Caco-2 (cell line): ENCODE data around the gene ACADM. TPM values are rescaled to one million over a fixed set of nuclear protein-coding genes. Genes with fewer than 3 reads are reported as not detected.

ENCODE experiments used
- BruUV-seq: library from RNA; stranded (reverse); fragments of 400-500 nt; replicated peaks from 2 replicates; lab custom pipeline; 2021; lab: Mats Ljungman, UMichigan
- CTCF ChIA-PET: fragments of 300-600 bp; sonication (Branson Sonifier 250); formaldehyde crosslinking; loops from one replicate; lab custom pipeline; 2022; ENCODE audit warnings: antibody characterized with exemption; lab: Charles Lee
- POLR2A ChIA-PET: fragments of 300-600 bp; sonication (Branson Sonifier 250); formaldehyde crosslinking; loops from one replicate; lab custom pipeline; 2022; ENCODE audit warnings: antibody characterized with exemption; lab: Charles Lee
- DNase-seq, 2 experiments: peaks; one replicate each; pipeline versions ENCODE4 v3.0.0 to v3.0.0-alpha.2; 2020 to 2022
- H3K27me3 ChIP-seq: replicated peaks from 2 replicates; pipeline ENCODE4 v1.6.0; 2011; ENCODE audit warnings: low read length; ENCODE audit not compliant: control insufficient read depth, insufficient read depth
- H3K36me3 ChIP-seq: 2 replicates; pipeline ENCODE4 v1.5.1; 2011; ENCODE audit warnings: low read length; ENCODE audit not compliant: control insufficient read depth, insufficient read depth
- H3K4me1 ChIP-seq: fragments of 250-450 bp; sonication (Bioruptor Pico); 2 replicates; pipeline ENCODE4 v1.5.1; 2020; ENCODE audit warnings: mild to moderate bottlenecking
- H3K4me3 ChIP-seq: 2 replicates; pipeline ENCODE4 v1.5.1; 2011; ENCODE audit warnings: low read depth, mild to moderate bottlenecking, control low read depth, low read length
- H3K9me3 ChIP-seq: fragments of 250-450 bp; sonication (Bioruptor Pico); 2 replicates; pipeline ENCODE4 v1.5.1; 2020; ENCODE audit warnings: mild to moderate bottlenecking, moderate library complexity
- H3K27ac Mint-ChIP-seq: one replicate; pipeline ENCODE4 v1.8.0; 2022; ENCODE audit warnings: mixed read lengths; ENCODE audit not compliant: unreplicated experiment
- H3K27me3 Mint-ChIP-seq: one replicate; pipeline ENCODE4 v1.8.0; 2022; ENCODE audit warnings: mixed read lengths; ENCODE audit not compliant: insufficient read depth, unreplicated experiment
- H3K36me3 Mint-ChIP-seq: one replicate; pipeline ENCODE4 v1.8.0; 2022; ENCODE audit warnings: mild to moderate bottlenecking, mixed read lengths; ENCODE audit not compliant: insufficient read depth, unreplicated experiment
- H3K4me1 Mint-ChIP-seq: one replicate; pipeline ENCODE4 v1.8.0; 2022; ENCODE audit warnings: low read depth, mixed read lengths; ENCODE audit not compliant: unreplicated experiment
- H3K4me3 Mint-ChIP-seq: one replicate; pipeline ENCODE4 v1.8.0; 2022; ENCODE audit warnings: mild to moderate bottlenecking, moderate library complexity, mixed read lengths; ENCODE audit not compliant: unreplicated experiment
- H3K9me3 Mint-ChIP-seq: one replicate; pipeline ENCODE4 v1.8.0; 2022; ENCODE audit warnings: mixed read lengths; ENCODE audit not compliant: unreplicated experiment
- CTCF ChIP-seq, 2 experiments: fragments of 200-600 bp in 1 of 2; IDR thresholded peaks; 1 replicate in 1 of 2; 2 replicates in 1 of 2; pipeline versions ENCODE4 v1.5.1 to v1.8.0; 2011 to 2022; ENCODE audit warnings: antibody characterized with exemption in 1 of 2, control low read depth in 1 of 2, inconsistent platforms in 1 of 2, low read depth in 1 of 2, low read length in 1 of 2, mild to moderate bottlenecking in 1 of 2, moderate library complexity in 1 of 2; ENCODE audit not compliant: insufficient read depth in 1 of 2, severe bottlenecking in 1 of 2, unreplicated experiment in 1 of 2
- intact Hi-C: fragments of 100-400 bp; cut with micrococcal nuclease; formaldehyde crosslinking; loops from one replicate; pipeline ENCODE4 v1.10.0; 2022; ENCODE audit not compliant: unreplicated experiment
- total RNA-seq: library from RNA; stranded (reverse); gene quantifications from 2 replicates; pipeline ENCODE4 v1.2.3, GENCODE V29; 2022

The ACADM gene
- total RNA-seq, 1 experiment from 2014 or later: 44.4 TPM

GRCh38 chr1:75786901-75787493, 62.5 kb downstream of the ACADM start:
- no peak for TF ChIP-seq CTCF (IDR thresholded peaks at IDR 0.05; ENCODE audit: insufficient read depth in 1 of 2, low read depth in 1 of 2, low read length in 1 of 2, severe bottlenecking in 1 of 2, unreplicated experiment in 1 of 2)
- DNase-seq: no peak
- no peaks in the 10 kb centered on the region for H3K9me3 ChIP-seq
- intact Hi-C loops: loop anchor here (2.0 to 10.0 kb wide), 4 partner anchors 55 to 522 kb away; partner anchors contain the start of gene ACADM
- H3K27ac Mint-ChIP-seq: peak overlapping the region; percentile 97
- H3K36me3 Mint-ChIP-seq: peaks cover 62% of the 10 kb centered on the region
- H3K4me1 Mint-ChIP-seq: peaks cover 6% of the 10 kb centered on the region
- peak overlapping the region; percentile 60 for H3K4me3 ChIP-seq
- H3K4me1 ChIP-seq: peaks cover 24% of the 10 kb centered on the region
- CTCF ChIA-PET: no interaction called here
- no TSS peak for BruUV-seq
- no peaks in the 10 kb centered on the region for H3K27me3 Mint-ChIP-seq
- no peaks in the 10 kb centered on the region; the same call in 1 of the 2 replicates for H3K36me3 ChIP-seq
- H3K27me3 ChIP-seq: no peaks in the 10 kb centered on the region
- POLR2A ChIA-PET: no interaction called here
- no peaks in the 10 kb centered on the region for H3K9me3 Mint-ChIP-seq
- peak overlapping the region; percentile 98 for H3K4me3 Mint-ChIP-seq

GRCh38 chr1:75787524-75787923, 63.0 kb downstream of the ACADM start:
- Histone ChIP-seq H3K36me3 (no peaks in the 10 kb centered on the region; the same call in 1 of the 2 replicates), H3K4me3 (peak overlapping the region; percentile 60), H3K27me3 (no peaks in the 10 kb centered on the region), H3K9me3 (no peaks in the 10 kb centered on the region), H3K4me1 (peaks cover 24% of the 10 kb centered on the region)
- peaks cover 68% of the 10 kb centered on the region for H3K36me3 Mint-ChIP-seq
- ChIA-PET CTCF (no interaction called here), POLR2A (no interaction called here)
- no peak for DNase-seq
- BruUV-seq: no TSS peak
- no peak for TF ChIP-seq CTCF (IDR thresholded peaks at IDR 0.05; ENCODE audit: insufficient read depth in 1 of 2, low read depth in 1 of 2, low read length in 1 of 2, severe bottlenecking in 1 of 2, unreplicated experiment in 1 of 2)
- H3K4me1 Mint-ChIP-seq: peaks cover 6% of the 10 kb centered on the region
- H3K27ac Mint-ChIP-seq: peak overlapping the region; percentile 97
- H3K9me3 Mint-ChIP-seq: no peaks in the 10 kb centered on the region
- no peaks in the 10 kb centered on the region for H3K27me3 Mint-ChIP-seq
- intact Hi-C loops: loop anchor here (2.0 to 10.0 kb wide), 4 partner anchors 55 to 523 kb away; partner anchors contain the start of gene ACADM
- H3K4me3 Mint-ChIP-seq: peak overlapping the region; percentile 98

GRCh38 chr1:75789988-75790387, 65.5 kb downstream of the ACADM start:
- Mint-ChIP-seq H3K4me3 (peak overlapping the region; percentile 63), H3K27ac (peak overlapping the region; percentile 53), H3K27me3 (no peaks in the 10 kb centered on the region), H3K4me1 (peaks cover 6% of the 10 kb centered on the region), H3K36me3 (peaks cover 92% of the 10 kb centered on the region), H3K9me3 (no peaks in the 10 kb centered on the region)
- no TSS peak for BruUV-seq
- intact Hi-C loops: loop anchor here (5.0 to 10.0 kb wide), 4 partner anchors 52 to 555 kb away; no protein-coding TSS in a partner anchor
- no peak for DNase-seq
- Histone ChIP-seq H3K36me3 (no peaks in the 10 kb centered on the region; the same call in 1 of the 2 replicates), H3K27me3 (no peaks in the 10 kb centered on the region), H3K4me1 (peaks cover 24% of the 10 kb centered on the region), H3K9me3 (no peaks in the 10 kb centered on the region), H3K4me3 (no peak overlapping the region)
- no peak for TF ChIP-seq CTCF (IDR thresholded peaks at IDR 0.05; ENCODE audit: insufficient read depth in 1 of 2, low read depth in 1 of 2, low read length in 1 of 2, severe bottlenecking in 1 of 2, unreplicated experiment in 1 of 2)
- POLR2A ChIA-PET: no interaction called here
- CTCF ChIA-PET: no interaction called here
